Muscle layer of colon (tissue), 2 donors: ENCODE data around the gene DPEP2.

ENCODE experiments used
- H3K27ac ChIP-seq: one replicate; pipeline ENCODE4 v1.7.0; 2013; ENCODE audit warnings: low read depth, mild to moderate bottlenecking, low read length, moderate library complexity
- H3K27me3 ChIP-seq, 2 donors: one replicate each; pipeline ENCODE4 v1.7.0; 2013; ENCODE audit warnings: low read length in 2 of 2, mild to moderate bottlenecking in 2 of 2; ENCODE audit not compliant: insufficient read depth in 2 of 2, control insufficient read depth in 1 of 2
- H3K36me3 ChIP-seq: one replicate; pipeline ENCODE4 v1.7.0; 2013; ENCODE audit warnings: mild to moderate bottlenecking, low read length; ENCODE audit not compliant: insufficient read depth
- H3K4me1 ChIP-seq: one replicate; pipeline ENCODE4 v1.7.0; 2013; ENCODE audit warnings: mild to moderate bottlenecking, low read length; ENCODE audit not compliant: insufficient read depth
- H3K4me3 ChIP-seq, 2 donors: one replicate each; pipeline ENCODE4 v1.7.0; 2013; ENCODE audit warnings: low read length in 2 of 2, low read depth in 1 of 2, mild to moderate bottlenecking in 1 of 2, moderate library complexity in 1 of 2
- H3K9ac ChIP-seq: one replicate; pipeline ENCODE4 v1.7.0; 2013; ENCODE audit warnings: low read length
- H3K9me3 ChIP-seq: one replicate; pipeline ENCODE4 v1.7.0; 2013; ENCODE audit warnings: mild to moderate bottlenecking, low read length
- donor health status: abdominal sarcoma.
- donor health status: Adenocarcinoma of cecum.

DPEP2 gene

DNA sequence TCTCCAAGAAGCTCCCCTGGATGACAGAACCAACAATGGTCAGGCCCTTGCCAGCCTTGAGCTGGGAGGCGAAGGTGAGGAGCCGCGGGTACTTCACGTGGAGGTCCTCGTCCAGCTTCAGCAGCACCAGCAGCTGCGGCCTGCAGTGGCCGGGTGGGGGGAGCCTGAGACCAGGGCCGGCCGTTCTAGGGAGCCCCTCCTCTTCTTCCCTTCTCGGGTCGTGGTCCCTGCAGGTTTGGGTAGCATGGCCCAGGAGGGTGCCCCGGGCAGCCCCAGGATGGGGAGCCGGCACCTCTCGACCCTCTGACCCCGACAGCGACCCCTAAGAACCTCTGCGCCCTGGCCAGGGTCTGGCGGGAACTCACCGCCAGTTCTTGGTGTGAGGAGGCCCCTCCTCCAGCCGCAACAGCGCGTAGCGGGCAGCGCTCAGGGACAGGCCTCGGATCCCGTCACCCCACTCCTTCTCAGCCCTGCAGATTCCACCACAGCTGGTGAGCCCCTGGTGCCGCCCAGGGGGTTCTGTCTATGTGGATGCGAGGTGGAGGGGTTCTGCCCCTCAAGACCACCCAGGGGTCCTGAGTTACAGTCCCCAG lies 52.2 kb downstream of the DPEP2 start:
- no peaks in the 10 kb centered on the region for H3K27me3 ChIP-seq
- no peak overlapping the region for H3K4me3 ChIP-seq
- H3K27ac ChIP-seq: no peak overlapping the region
- H3K4me1 ChIP-seq: peaks cover 42% of the 10 kb centered on the region
- H3K9ac ChIP-seq: no peak overlapping the region
- peaks cover 85% of the 10 kb centered on the region for H3K36me3 ChIP-seq
- H3K9me3 ChIP-seq: no peaks in the 10 kb centered on the region

DNA sequence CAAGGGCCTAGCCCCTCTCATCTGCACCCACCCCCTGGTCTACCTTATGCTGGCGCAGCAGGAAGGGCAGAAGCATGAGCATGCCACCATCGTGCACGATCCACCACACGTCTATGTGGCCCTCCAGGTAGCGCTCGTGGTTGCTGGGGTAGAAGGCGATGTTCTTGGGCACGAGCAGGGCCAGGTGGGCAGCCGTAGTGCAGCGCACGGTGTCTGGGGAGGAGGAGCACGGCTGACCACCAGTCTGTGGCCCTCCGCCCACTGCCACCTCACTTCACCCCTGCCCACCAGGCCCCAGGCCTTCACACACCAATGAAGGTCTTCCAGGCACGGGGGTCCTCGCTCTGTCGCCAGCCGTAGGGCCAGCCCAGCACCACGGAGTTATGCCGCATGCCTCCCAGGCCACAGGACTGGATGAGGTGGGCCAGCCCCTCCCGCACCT lies 53.1 kb downstream of the DPEP2 start:
- no peak overlapping the region for H3K4me3 ChIP-seq
- peaks cover 75% of the 10 kb centered on the region for H3K36me3 ChIP-seq
- no peak overlapping the region for H3K9ac ChIP-seq
- H3K4me1 ChIP-seq: peaks cover 33% of the 10 kb centered on the region
- no peaks in the 10 kb centered on the region for H3K27me3 ChIP-seq
- H3K27ac ChIP-seq: no peak overlapping the region
- no peaks in the 10 kb centered on the region for H3K9me3 ChIP-seq

DNA sequence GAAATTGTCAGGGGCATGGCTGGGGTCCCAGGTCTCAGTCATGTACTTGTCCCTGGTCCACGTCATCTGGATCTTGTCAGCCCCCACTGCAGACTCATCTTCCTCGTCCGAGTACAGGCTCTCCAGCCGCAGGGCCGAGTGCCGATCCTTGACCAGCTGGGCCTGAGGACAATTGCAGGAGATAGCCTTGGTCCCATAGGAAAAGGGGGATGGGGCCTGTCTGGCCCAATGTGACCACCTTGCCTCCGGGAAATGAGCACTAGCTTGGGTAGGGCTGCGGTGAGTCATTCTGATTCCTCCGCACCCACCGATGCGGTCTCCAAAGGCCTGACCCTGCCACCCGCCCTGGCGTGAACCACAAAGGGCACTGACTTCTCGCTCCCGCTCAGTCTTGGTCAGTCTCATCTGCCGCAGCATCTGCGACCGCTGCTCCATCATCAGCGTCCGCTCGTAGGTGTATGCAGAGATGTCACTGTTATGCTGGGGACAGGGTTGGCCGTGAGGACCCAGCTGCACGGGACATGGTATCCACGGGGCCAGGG lies 53.8 kb downstream of the DPEP2 start:
- Histone ChIP-seq H3K27me3 (no peaks in the 10 kb centered on the region), H3K36me3 (peaks cover 69% of the 10 kb centered on the region), H3K4me1 (peaks cover 31% of the 10 kb centered on the region), H3K4me3 (no peak overlapping the region), H3K27ac (no peak overlapping the region), H3K9me3 (no peaks in the 10 kb centered on the region), H3K9ac (no peak overlapping the region)

DNA sequence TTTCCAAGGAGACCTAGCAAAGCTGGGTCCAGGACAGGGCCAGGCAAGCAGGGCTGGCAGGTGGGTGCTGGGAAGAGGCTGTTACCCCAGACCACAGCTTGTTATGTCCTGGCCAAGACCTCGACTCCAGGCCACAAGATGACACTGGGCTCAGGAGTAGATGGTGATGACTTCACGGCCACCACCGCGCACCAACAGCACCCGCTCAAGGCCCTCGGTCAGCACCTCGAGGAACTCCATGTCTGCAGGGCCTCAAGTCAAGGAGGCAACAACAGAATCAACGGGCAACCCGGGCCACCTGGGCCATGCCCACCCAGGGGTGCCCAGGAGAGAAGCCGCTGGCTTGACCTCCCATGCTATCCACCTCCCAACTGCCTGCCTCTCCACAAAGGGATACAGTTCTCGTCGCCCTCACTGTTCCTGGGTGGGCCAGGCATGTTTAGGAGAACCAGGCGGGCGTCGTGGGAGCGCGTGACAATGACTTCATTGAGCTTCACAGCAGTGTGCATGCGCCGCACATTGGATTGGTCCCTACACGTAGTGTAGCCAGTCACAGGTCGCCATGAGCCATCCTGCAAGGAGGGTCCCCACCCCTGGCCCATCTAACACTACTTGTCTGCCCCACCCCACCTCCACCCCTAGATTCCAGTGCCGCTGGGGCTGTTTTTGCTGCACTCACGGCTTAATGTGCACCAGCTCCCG lies 54.4 kb downstream of the DPEP2 start:
- Histone ChIP-seq H3K36me3 (peaks cover 68% of the 10 kb centered on the region), H3K9me3 (no peaks in the 10 kb centered on the region), H3K4me3 (no peak overlapping the region), H3K27me3 (no peaks in the 10 kb centered on the region), H3K27ac (peak overlapping the region; percentile 79), H3K4me1 (peaks cover 31% of the 10 kb centered on the region), H3K9ac (peak overlapping the region; percentile 53)

DNA sequence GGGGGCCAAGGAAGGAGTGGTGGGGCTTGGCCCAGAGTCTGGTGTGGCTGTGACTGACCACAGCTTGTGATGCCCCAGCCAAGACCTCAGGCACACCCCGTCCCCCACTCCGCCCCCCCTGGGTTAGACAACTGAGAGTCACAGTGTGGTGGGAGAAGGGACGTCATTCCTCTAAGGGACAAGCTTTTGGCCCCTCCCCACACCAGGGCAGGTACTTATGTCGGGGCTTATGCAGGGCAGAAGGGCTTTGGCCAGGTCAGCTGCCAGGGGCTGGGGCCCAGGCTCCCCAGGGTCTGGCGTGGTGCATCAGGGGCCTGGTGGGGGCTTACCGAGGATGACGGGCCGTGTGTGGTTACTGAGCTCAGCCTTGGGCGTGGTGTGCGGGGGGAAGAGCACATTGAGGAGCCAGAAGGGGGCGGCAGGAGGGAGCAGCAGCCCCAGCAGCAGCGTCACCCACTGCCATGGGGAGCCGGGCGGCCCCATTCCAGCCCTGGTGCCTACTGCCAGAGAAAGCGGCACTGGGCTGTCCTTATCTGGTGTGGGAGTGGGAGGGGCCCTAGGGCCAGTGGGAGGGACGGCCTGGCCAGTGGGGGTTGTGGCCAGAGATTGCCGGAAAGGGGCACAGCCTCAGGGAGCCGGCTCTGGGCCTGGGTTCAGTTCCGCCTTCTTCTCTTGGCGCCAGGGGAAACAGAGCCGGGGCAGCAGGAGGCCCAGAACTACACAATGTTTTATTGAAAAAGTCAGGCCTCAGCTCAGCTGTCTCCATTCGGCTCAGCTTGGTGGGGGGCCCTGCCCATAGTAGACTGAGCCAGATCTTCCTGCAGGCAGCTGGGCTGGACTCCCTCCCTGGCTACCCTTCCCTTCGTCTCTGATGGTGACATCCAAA lies 55.4 kb downstream of the DPEP2 start, which contains the start of gene LCAT:
TSS of gene LCAT (minus strand) at position 502 of the 886 bp plus-strand sequence. CDS start at position 483, 19 bp downstream.
- H3K4me1 ChIP-seq: peaks cover 31% of the 10 kb centered on the region
- H3K4me3 ChIP-seq: peak within 1 kb of the TSS in 1 of 2 donors; percentile 4
- H3K27me3 ChIP-seq: no peaks in the 10 kb centered on the region
- H3K36me3 ChIP-seq: peaks cover 69% of the 10 kb centered on the region
- H3K27ac ChIP-seq: peak within 1 kb of the TSS; percentile 79
- H3K9me3 ChIP-seq: no peaks in the 10 kb centered on the region
- peak within 1 kb of the TSS; percentile 53 for H3K9ac ChIP-seq

DNA sequence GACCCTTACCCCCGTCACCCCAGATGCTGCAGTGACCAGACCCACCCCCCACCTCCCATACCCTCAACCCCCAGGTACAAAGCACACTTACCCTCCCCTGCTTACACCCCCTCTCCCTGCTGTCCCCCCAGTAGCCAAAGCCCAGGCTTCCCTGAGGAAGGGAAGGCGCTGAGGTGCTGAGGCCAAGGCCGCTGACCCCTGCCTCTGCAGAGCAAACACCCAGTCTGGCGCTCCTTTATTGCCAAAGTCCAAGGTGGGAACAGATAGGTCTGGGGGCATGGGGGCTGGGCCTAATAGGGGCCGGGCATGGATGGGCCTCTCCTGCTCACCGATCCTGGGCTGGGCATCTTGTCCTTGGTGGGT lies 56.0 kb downstream of the DPEP2 start:
- peaks cover 64% of the 10 kb centered on the region for H3K36me3 ChIP-seq
- peak overlapping the region; percentile 79 for H3K27ac ChIP-seq
- H3K9me3 ChIP-seq: no peaks in the 10 kb centered on the region
- H3K9ac ChIP-seq: peak overlapping the region; percentile 53
- peak overlapping the region in 1 of 2 donors; percentile 4 for H3K4me3 ChIP-seq
- H3K4me1 ChIP-seq: peaks cover 31% of the 10 kb centered on the region
- no peaks in the 10 kb centered on the region for H3K27me3 ChIP-seq

DNA sequence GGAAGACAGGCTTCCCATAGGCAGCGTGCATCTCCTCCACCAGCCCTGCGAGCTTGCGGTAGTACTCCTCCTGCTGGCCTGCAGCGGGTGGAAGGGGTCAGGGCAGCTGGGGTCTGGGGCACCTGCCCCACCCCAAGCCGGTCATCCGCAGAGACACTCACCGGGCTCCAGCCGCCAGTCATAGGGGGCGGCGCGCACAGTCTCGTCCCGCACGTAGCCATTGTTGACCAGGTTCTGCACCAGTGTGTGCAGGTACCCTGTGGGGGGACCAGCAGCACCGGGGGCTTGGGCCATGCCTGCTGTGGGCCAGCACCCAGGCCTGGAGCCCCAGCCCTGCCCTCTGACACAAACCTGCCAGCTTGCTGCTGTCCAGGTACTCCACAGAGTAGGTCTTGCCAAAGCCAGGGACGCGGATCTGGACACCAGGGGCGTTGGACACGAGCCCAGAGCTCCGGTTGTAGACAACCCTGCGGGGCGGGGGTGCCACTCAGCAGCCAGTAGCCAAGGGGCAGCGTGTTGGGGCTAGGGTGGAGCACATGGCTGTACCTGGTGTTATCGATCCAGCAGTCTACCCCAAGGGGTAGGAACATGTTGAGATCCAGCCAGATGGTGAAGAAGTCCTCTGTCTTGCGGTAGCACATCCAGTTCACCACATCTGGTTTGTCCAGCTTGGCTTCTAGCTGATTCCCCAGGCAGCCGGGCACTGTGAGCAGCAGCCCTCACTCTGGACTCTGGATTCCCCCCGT lies 56.6 kb downstream of the DPEP2 start:
- Histone ChIP-seq H3K36me3 (peaks cover 58% of the 10 kb centered on the region), H3K9me3 (no peaks in the 10 kb centered on the region), H3K4me3 (no peak overlapping the region), H3K9ac (no peak overlapping the region), H3K27me3 (no peaks in the 10 kb centered on the region), H3K4me1 (peaks cover 31% of the 10 kb centered on the region), H3K27ac (peak overlapping the region; percentile 79)

DNA sequence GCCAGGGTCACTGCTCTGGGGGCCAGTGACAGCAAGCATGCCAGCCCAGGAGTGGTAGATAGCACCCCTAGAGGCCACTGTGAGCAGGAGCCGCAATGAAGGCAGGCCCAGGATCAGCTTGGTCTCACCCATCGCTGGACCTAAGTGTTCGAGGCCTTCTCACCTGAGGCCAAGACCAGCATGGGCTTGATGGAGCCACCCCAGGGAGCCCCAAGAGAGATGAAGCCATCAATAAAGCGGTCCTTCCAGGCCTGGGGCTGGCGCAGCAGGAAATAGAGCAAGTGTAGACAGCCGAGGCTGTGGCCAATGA lies 57.1 kb downstream of the DPEP2 start:
- Histone ChIP-seq H3K4me3 (no peak overlapping the region), H3K9ac (no peak overlapping the region), H3K27ac (peak overlapping the region; percentile 7), H3K9me3 (no peaks in the 10 kb centered on the region), H3K4me1 (peaks cover 36% of the 10 kb centered on the region), H3K27me3 (no peaks in the 10 kb centered on the region), H3K36me3 (peaks cover 53% of the 10 kb centered on the region)

DNA sequence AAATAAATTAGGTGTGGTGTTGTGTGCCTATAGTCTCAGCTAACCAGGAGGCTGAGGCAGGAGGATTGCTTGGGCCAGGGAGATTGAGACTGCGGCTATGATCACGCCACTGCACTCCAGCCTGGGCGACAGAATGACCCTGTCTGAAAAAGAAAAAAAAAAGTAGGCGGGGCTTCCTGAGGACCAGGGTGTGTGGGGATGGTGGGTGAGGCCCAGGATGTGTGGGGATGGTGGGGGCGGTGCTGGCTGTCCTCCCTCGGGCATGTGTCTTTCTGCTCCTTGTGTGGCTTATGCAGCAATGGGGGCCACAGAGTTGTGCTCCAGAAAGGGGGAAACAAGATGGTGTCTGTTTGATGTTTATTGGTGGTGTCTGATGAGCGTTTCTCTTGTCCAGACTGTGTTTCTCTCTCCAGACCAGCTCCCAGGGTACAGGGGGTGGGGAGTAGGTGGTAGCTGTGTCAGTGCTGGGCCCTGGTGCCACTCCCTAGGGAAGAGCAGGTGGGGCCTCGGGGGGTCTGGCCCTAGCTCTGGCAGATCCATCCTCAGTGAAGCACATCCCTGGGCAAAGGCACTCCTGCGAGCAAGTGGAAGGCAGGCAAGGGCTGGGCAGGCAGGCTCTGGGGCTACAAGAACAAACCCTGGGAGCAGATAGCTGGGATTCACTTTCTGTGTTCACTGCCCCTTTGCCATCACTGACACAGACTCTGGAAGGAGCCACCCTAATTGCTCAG lies 57.6 kb downstream of the DPEP2 start:
- H3K36me3 ChIP-seq: peaks cover 48% of the 10 kb centered on the region
- no peaks in the 10 kb centered on the region for H3K27me3 ChIP-seq
- H3K4me3 ChIP-seq: no peak overlapping the region
- no peak overlapping the region for H3K9ac ChIP-seq
- H3K4me1 ChIP-seq: peaks cover 40% of the 10 kb centered on the region
- no peaks in the 10 kb centered on the region for H3K9me3 ChIP-seq
- H3K27ac ChIP-seq: peak overlapping the region; percentile 7

DNA sequence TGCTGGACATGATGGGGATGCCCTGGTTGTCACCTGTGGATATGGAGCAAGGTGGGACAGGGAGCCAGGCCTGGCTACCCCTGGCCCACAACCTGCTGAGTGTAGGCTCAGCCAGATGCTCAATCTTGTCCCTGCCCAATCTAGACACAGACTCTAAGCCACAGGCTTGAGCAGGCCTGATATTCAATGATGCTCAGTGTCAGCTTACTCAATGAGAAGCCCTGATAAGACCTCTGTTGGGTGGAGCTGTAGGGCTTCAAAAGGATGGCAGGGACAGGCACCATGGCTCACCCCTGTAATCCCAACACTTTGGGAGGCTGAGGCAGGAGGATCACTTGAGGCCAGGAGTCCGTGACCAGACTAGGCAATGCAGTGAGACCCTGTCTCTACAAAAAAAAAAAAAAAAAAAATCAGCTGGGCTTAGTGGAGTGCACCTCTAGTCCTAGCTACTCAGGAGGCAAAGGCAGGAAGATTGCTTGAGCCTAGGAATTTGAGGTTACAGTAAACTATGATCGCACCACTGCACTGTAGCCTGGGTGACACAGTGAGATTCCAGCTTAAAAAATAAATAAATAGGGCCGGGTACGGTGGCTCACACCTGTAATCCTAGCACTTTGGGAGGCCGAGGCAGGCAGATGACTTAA lies 58.7 kb downstream of the DPEP2 start:
- no peaks in the 10 kb centered on the region for H3K27me3 ChIP-seq
- H3K9ac ChIP-seq: no peak overlapping the region
- no peaks in the 10 kb centered on the region for H3K9me3 ChIP-seq
- no peak overlapping the region for H3K27ac ChIP-seq
- H3K36me3 ChIP-seq: peaks cover 38% of the 10 kb centered on the region
- peaks cover 40% of the 10 kb centered on the region for H3K4me1 ChIP-seq
- no peak overlapping the region for H3K4me3 ChIP-seq
